CD14-positive monocyte (primary cell): Measurements from ENCODE around the gene SPARC. TPM values are rescaled to one million over a fixed set of nuclear protein-coding genes. Genes with fewer than 3 reads are reported as not detected.

Source experiments
- DNase-seq, 3 donors: peaks; one replicate each; pipeline ENCODE4 v3.0.0-alpha.2; 2011 to 2022
- H2AFZ ChIP-seq: 2 replicates; pipeline ENCODE4 v1.6.0; 2012; ENCODE audit warnings: mild to moderate bottlenecking, low read depth, low read length, inconsistent platforms; ENCODE audit not compliant: insufficient read depth, poor library complexity, severe bottlenecking
- H3K27ac ChIP-seq, 2 donors: 1 replicate in 1 of 2; 2 replicates in 1 of 2; pipeline ENCODE4 v1.5.1; 2012 to 2013; ENCODE audit warnings: low read length in 2 of 2, control low read depth in 1 of 2, inconsistent platforms in 1 of 2, low read depth in 1 of 2, mild to moderate bottlenecking in 1 of 2
- H3K27me3 ChIP-seq, 2 donors: one replicate each; pipeline versions ENCODE4 v1.6.0 to v1.6.1; 2011 to 2013; ENCODE audit warnings: low read length in 2 of 2; ENCODE audit not compliant: control insufficient read depth in 2 of 2, insufficient read depth in 2 of 2
- H3K36me3 ChIP-seq, 2 donors: replicated peaks in 1 of 2; 1 replicate in 1 of 2; 2 replicates in 1 of 2; pipeline versions ENCODE4 v1.5.1 to v1.6.1; 2012 to 2013; ENCODE audit warnings: low read length in 2 of 2, control low read depth in 1 of 2, inconsistent platforms in 1 of 2, mild to moderate bottlenecking in 1 of 2; ENCODE audit not compliant: insufficient read depth in 2 of 2, control insufficient read depth in 1 of 2
- H3K4me1 ChIP-seq, 2 donors: 1 replicate in 1 of 2; 2 replicates in 1 of 2; pipeline versions ENCODE4 v1.5.1 to v1.6.1; 2012 to 2013; ENCODE audit warnings: low read length in 2 of 2, control low read depth in 1 of 2, inconsistent platforms in 1 of 2, mild to moderate bottlenecking in 1 of 2, moderate library complexity in 1 of 2; ENCODE audit not compliant: insufficient read depth in 2 of 2, control insufficient read depth in 1 of 2
- H3K4me2 ChIP-seq: replicated peaks from 2 replicates; pipeline ENCODE3; 2012; ENCODE audit warnings: low read length, moderate library complexity, mild to moderate bottlenecking; ENCODE audit not compliant: poor library complexity, severe bottlenecking; ENCODE audit errors: extremely low read depth
- H3K4me3 ChIP-seq, 3 experiments: fragments of 200-600 bp in 1 of 3; sonication (generic) in 1 of 3; replicated peaks in 1 of 3; 1 replicate in 2 of 3; 2 replicates in 1 of 3; pipeline ENCODE4 v1.5.1; 2011 to 2013; ENCODE audit warnings: low read length in 3 of 3, mild to moderate bottlenecking in 3 of 3, control low read depth in 2 of 3, low read depth in 2 of 3, inconsistent platforms in 1 of 3, moderate library complexity in 1 of 3
- H3K79me2 ChIP-seq: 2 replicates; pipeline ENCODE4 v1.6.0; 2012; ENCODE audit warnings: mild to moderate bottlenecking, control low read depth, inconsistent platforms, low read length, moderate library complexity; ENCODE audit not compliant: insufficient read depth
- H3K9ac ChIP-seq: 2 replicates; pipeline ENCODE4 v1.6.0; 2017; ENCODE audit warnings: low read length, mild to moderate bottlenecking; ENCODE audit not compliant: insufficient read depth, poor library complexity, severe bottlenecking
- H3K9me3 ChIP-seq, 2 donors: replicated peaks in 1 of 2; 1 replicate in 1 of 2; 2 replicates in 1 of 2; pipeline versions ENCODE4 v1.5.1 to v1.6.1; 2012 to 2013; ENCODE audit warnings: low read length in 2 of 2, control low read depth in 1 of 2; ENCODE audit not compliant: control insufficient read depth in 1 of 2, insufficient read depth in 1 of 2
- H4K20me1 ChIP-seq: 2 replicates; pipeline ENCODE4 v1.6.0; 2012; ENCODE audit warnings: mild to moderate bottlenecking, low read length, control low read depth, moderate library complexity; ENCODE audit not compliant: insufficient read depth
- H3K27ac Mint-ChIP-seq, 7 donors: one replicate each; pipeline ENCODE4 v1.8.0; 2020; ENCODE audit warnings: mild to moderate bottlenecking in 7 of 7, mixed read lengths in 7 of 7, moderate library complexity in 6 of 7, inconsistent platforms in 2 of 7
- H3K27me3 Mint-ChIP-seq, 3 donors: one replicate each; pipeline ENCODE4 v1.8.0; 2021 to 2022; ENCODE audit warnings: low read depth in 3 of 3, mild to moderate bottlenecking in 3 of 3, mixed read lengths in 3 of 3, moderate library complexity in 3 of 3, inconsistent platforms in 1 of 3
- H3K36me3 Mint-ChIP-seq, 2 donors: one replicate each; pipeline ENCODE4 v1.8.0; 2020; ENCODE audit warnings: mixed read lengths in 2 of 2, inconsistent platforms in 1 of 2, mild to moderate bottlenecking in 1 of 2
- H3K4me1 Mint-ChIP-seq: one replicate; pipeline ENCODE4 v1.8.0; 2020; ENCODE audit warnings: mild to moderate bottlenecking, mixed read lengths
- H3K4me3 Mint-ChIP-seq, 2 donors: one replicate each; pipeline ENCODE4 v1.8.0; 2020; ENCODE audit warnings: mild to moderate bottlenecking in 2 of 2, mixed read lengths in 2 of 2, moderate library complexity in 1 of 2
- H3K9me3 Mint-ChIP-seq, 7 donors: one replicate each; pipeline ENCODE4 v1.8.0; 2020 to 2022; ENCODE audit warnings: mixed read lengths in 7 of 7, mild to moderate bottlenecking in 6 of 7, moderate library complexity in 6 of 7, inconsistent platforms in 2 of 7
- CTCF ChIP-seq: fragments of 200-600 bp; IDR thresholded peaks from one replicate; pipeline ENCODE4 v1.8.0; 2022; ENCODE audit warnings: antibody characterized with exemption, mild to moderate bottlenecking
- WGBS: methylation state at CpG from one replicate; pipeline ENCODE4 v1.1.5; 2013; ENCODE audit warnings: missing lambda C conversion rate; ENCODE audit not compliant: insufficient coverage; 5-methylcytosine and 5-hydroxymethylcytosine counted together
- intact Hi-C, 2 donors: fragments of 100-400 bp; cut with micrococcal nuclease; formaldehyde crosslinking; loops; one replicate each; pipeline versions ENCODE4 v1.15.0 to v1.15.1; 2023
- polyA plus RNA-seq, 3 donors: library from polyadenylated mRNA; depleted of rRNA in 1 of 3; unstranded in 2 of 3; stranded (reverse) in 1 of 3; fragments of 300-500 nt in 2 of 3; fragments of >200 nt in 1 of 3; fragmentation: Illumina TruSeq in 2 of 3; gene quantifications; 1 replicate in 2 of 3; 2 replicates in 1 of 3; pipeline ENCODE4 v1.2.3, GENCODE V29; 2012 to 2021

SPARC gene
- polyA plus RNA-seq, 3 donors: 3.0 to 19.7 (median 10.7) TPM

DNA sequence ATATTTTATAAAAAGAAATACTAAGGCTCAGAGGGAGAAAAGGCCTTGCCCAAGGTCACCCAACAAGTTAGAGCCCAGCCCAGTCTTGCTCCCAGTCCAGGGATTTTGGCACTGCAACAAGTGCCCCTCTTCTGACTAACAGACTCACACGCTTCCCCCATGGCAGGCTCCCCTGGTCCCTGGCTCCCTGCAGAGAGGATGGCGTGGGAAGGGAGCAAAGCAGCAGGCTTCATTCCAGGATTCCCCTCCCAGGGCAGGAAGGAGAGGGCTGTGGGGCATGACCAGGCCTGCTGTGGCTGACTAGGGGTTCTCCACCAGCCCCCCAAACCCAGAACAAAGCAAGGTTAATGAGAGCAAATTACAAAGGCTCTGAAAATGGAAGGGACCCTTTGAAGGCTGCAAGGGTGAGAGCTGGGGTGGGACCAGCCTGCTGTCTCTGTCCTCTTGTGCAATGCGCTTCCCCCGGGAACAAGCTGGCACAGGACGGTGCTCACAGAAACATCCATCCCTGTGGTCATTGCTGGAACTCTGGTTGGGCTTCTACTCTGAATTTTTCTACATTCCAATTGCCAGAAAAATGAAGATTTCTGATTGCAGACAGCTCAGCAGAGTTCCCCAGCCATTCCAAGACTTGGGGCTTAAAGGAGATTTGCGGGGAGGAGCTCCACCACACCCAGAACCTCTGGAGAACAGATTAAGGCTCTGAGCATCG, 58.4 kb downstream of the SPARC start:
- no peak overlapping the region for H3K4me2 ChIP-seq
- H3K4me3 ChIP-seq: no peak overlapping the region
- H3K9me3 ChIP-seq: no peaks in the 10 kb centered on the region
- peaks cover 0 to 2% (median 0%) of the 10 kb centered on the region in 7 donors for H3K9me3 Mint-ChIP-seq
- peaks cover 11% of the 10 kb centered on the region for H3K4me1 Mint-ChIP-seq
- H4K20me1 ChIP-seq: no peaks in the 10 kb centered on the region
- no peaks in the 10 kb centered on the region for H3K27me3 ChIP-seq
- no peak overlapping the region for H3K4me3 Mint-ChIP-seq
- intact Hi-C loops: no loop called here
- H3K4me1 ChIP-seq: peaks cover 6% of the 10 kb centered on the region in 2 donors
- no peak for TF ChIP-seq CTCF
- no peak for DNase-seq
- H2AFZ ChIP-seq: no peak overlapping the region
- H3K79me2 ChIP-seq: no peaks in the 10 kb centered on the region
- no peaks in the 10 kb centered on the region for H3K36me3 ChIP-seq
- no peak overlapping the region for H3K27ac ChIP-seq
- H3K27ac Mint-ChIP-seq: no peak overlapping the region
- 77% methylated on average over 3 of the region's 7 CpGs for WGBS
- no peaks in the 10 kb centered on the region for H3K36me3 Mint-ChIP-seq
- no peak overlapping the region for H3K9ac ChIP-seq
- peaks cover 5 to 11% (median 7%) of the 10 kb centered on the region in 3 donors for H3K27me3 Mint-ChIP-seq

GRCh38 chr5:151627650-151628049, 59.1 kb downstream of the SPARC start:
- Histone ChIP-seq H3K27ac (no peak overlapping the region), H3K9me3 (no peaks in the 10 kb centered on the region), H3K79me2 (no peaks in the 10 kb centered on the region), H3K4me3 (no peak overlapping the region), H4K20me1 (no peaks in the 10 kb centered on the region), H3K4me1 (peaks cover 0 to under 1% of the 10 kb centered on the region in 2 donors), H3K4me2 (no peak overlapping the region), H3K36me3 (no peaks in the 10 kb centered on the region), H3K9ac (no peak overlapping the region), H2AFZ (no peak overlapping the region), H3K27me3 (no peaks in the 10 kb centered on the region)
- 94% methylated on average over 3 of the region's 6 CpGs for WGBS
- Mint-ChIP-seq H3K4me3 (no peak overlapping the region), H3K27me3 (peaks cover 5 to 13% (median 7%) of the 10 kb centered on the region in 3 donors), H3K36me3 (no peaks in the 10 kb centered on the region), H3K4me1 (peaks cover 5% of the 10 kb centered on the region), H3K9me3 (peaks cover 0 to 2% (median 0%) of the 10 kb centered on the region in 7 donors), H3K27ac (peak overlapping the region in 1 of 7 donors; percentile 4)
- intact Hi-C loops: no loop called here
- no peak for DNase-seq
- no peak for TF ChIP-seq CTCF
